HG03342 (cell line): ENCODE data around the gene ANXA4.

Experiments used
- ATAC-seq: cut with Tn5 transposase; IDR thresholded peaks from one replicate; pipeline ENCODE4 v1.9.1; 2021; ENCODE audit warnings: mild to moderate bottlenecking, moderate library complexity; ENCODE audit not compliant: unreplicated experiment

The ANXA4 gene

DNA sequence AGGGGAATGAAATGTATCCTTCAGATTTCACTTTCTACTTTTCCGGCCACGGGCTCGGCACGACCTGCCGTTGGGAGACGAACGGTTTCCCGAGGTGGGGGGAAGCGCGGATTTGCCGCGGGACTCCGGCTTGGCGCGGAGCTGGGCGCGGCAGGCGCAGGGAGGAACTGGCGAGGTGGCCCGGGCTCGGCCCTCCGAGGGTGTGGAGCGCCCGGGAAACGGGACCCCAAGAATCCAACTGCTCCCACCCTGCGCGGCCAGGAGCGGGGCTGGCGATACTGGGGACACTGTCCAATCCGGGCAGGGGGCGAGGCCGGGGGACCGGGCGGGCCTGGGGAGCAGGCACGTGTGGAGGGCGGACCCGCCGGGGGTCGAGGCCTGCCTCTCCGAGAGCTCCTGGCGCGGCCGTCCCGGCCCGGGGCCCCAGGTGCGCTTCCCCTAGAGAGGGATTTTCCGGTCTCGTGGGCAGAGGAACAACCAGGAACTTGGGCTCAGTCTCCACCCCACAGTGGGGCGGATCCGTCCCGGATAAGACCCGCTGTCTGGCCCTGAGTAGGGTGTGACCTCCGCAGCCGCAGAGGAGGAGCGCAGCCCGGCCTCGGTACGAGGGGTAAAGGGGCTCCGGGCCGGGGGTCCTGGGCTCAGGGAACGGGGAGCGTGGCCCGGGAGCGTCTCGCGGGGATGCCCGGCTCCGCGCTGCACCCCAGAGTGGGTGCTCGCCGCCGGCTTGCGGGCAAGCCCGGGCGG lies at the start of gene ANXA4:
TSS of gene ANXA4 (plus strand) at position 560 of the 747 bp plus-strand sequence. CDS start 39,432 bp downstream, outside the sequence.
- peak; percentile 76 for ATAC-seq

DNA sequence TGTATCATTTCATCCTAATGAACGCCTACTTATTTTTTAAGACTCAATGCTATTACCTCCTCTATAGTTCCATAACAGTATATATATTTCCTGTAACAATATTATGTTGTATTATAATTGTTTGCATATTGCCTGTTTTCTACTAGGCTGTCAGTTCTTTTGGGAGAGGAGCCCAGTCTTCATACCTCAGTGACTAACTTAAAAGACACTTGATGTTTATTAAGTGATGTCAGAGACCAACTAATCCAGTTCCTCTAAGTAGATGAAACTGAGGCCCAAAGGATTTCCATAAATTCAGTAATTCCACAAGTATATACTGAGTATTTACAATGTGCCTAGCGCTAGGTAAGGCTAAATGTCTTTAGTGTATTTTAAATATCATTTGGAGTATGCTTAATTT lies 49.5 kb upstream of the ANXA4 start:
- no peak for ATAC-seq

- ATAC-seq: peak; percentile 83
Measured at GRCh38 chr2:69693059-69693774, 48.7 kb upstream of the ANXA4 start.

DNA sequence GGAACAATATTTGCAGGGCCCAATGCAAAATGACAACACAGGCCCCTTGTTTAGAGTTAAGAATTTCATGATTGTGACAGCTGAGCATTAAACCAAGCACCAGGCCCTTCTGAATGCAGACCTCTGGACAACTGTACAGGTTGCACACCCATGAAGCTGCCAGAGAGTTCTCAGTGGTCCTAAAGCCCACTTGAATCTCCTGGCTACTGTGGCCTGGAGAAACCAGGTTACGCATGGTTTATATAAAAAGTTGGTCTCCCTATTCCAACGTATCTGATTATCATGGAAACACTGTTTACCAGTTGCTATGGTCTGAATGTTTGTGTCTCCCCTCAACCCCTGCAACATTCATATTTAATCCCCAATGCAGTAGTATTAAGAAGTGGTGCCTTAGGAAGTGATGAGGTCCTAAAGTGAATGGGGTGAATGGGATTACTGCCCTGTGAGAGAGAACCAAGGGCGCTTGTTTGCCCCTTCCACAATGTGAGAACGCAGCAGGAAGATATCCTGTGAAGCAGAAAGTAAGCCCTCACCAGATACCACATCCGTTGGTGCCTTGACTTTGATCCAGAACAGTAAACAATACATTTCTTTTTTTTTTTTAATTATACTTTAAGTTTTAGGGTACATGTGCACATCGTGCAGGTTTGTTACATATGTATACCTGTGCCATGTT lies 48.0 kb upstream of the ANXA4 start:
- ATAC-seq: no peak

- ATAC-seq: no peak
Measured at GRCh38 chr2:69694894-69695849, 46.8 kb upstream of the ANXA4 start.

DNA sequence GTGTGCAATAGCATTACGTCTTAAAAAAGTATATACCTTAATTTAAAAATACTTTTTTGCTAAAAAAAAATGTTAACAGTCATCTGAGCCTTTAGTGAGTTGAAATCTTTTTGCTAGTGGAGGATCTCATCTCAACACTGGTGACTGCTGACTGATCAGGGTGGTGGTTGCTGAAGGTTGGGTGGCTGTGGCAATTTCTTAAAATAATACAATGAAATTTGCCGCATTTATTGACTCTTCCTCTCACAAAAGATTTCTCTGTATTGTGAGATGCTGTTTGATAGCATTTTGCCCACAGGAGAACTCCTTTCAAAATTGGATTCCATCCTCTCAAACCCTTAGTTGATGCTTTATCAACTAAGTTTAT lies 46.1 kb upstream of the ANXA4 start:
- ATAC-seq: no peak

DNA sequence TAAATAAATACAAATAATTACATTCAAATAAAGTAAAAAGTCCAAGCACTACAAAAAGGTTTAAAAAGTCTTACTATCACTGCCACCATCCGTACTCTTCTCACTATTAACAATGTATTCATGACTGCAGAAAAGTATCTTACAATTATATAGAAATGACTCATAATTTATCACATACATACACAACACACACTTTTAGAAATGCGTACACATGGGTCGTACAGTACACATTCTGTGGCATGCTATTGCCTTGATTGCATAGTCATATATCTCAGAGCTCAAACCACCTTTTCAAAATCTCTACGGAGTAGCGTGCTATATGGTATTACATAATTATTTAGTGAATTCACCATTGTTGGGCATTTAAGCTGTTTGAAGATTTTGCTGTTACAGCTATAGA lies 41.6 kb upstream of the ANXA4 start:
- ATAC-seq: no peak

GRCh38 chr2:69701100-69701945 lies 40.6 kb upstream of the ANXA4 start:
- no peak for ATAC-seq

DNA sequence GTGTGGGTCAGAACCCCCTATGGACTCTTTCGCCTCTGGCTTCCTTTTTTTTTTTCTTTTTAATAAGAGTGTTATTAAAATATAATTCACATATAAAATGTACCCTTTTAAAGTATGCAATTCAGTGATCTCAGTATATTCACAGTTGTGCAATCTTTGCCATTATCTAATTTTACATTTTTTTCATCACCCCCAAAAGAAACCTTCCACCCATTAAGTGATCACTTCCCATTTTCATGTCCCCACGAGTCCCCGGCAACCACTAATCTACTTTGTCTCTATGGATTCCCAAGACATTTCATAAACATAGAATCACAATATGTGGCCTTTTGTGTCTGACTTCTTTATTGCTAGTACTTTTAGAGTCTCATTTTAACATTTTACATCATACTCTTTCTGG lies 38.7 kb upstream of the ANXA4 start:
- no peak for ATAC-seq

GRCh38 chr2:69704446-69704845 lies 37.5 kb upstream of the ANXA4 start:
- ATAC-seq: no peak

DNA sequence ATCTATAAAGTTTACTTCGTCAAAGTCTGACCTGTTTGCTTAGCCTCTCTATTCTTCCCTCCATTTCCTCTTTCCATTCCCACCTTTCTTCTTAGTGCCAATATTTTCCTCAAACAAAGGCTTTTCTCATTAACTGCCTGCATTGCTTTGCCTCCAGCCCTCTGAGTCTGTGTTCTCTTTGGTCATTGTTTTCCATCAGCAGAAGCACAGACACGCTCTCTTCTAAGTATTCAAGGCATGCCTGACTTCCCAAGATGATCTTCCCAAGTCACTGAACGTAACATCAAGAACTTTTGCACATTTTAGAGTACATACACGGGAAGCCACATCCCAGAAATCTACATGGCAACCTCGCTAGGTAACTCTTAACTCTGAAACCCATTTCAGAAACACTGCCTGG lies 32.6 kb upstream of the ANXA4 start:
- no peak for ATAC-seq

DNA sequence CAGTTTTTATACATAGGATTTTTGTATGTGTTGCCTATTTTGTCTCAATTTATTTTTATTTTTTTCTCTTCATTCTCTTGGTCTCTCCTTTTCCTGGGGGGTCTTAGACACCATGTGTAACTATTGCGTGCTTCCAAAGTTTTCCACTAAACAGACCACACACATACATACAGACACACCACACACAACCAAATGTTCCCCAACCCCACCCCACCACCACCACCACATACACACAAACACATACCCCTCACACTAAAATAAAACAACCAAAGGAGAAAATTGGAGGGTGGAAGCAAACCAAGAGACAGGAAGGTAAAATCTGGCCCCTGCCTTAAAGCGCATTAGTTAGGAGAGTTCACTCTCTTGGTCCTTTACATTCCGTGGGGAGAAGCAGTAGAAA lies 30.0 kb upstream of the ANXA4 start:
- ATAC-seq: no peak

- no peak for ATAC-seq
Measured at GRCh38 chr2:69714024-69714423, 27.9 kb upstream of the ANXA4 start.

DNA sequence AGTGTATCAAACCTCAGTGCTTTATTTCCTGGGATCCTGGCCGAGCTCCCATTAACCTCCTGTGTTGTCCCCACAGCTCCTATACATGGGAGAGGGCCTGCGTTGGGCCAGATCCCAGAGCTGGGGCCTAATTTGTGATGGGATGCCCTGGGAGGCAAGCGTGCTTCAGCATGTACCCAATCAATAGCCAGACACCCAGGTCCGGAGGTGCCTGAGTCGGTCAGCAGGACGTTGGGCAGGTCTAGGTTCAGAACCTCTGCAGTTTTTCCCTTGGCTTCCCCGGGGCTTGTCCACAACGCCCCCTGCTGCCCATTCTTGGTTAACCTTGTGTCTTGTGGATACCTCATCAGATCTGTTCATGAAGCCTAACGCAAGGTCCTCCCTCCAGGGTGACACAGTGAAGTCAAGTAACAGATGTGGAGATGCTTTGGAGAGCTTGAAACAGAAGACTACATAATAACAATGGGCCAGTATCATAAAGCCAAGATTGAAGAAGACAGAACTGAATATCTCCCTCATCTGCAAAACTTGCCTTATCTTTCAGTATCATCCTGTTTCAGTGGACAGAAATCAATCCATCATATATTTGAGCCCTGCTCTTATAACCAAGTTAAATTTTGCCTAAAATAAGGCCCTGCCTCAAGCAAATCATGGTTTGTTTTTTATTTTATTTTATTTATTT lies 27.3 kb upstream of the ANXA4 start:
- ATAC-seq: peak; percentile 80

DNA sequence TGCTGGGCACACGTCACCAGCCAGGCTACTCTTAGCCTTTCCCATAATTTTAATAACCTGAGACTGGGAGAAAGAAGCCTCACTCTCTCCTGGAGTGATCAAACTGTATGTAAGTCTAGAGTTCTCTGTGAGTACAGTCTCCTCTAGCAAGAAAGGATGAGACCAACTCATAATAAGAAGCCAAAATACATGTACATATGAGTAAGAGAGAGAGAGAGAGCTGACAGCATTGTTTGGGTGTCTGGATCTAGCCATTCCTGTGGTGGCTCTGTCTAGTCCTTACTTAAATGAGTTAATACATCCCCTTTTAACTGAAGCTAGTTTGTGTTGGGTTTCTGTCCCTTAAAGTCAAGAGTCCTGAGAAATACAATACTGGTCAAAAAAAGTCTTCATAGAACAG lies 26.0 kb upstream of the ANXA4 start:
- no peak for ATAC-seq

DNA sequence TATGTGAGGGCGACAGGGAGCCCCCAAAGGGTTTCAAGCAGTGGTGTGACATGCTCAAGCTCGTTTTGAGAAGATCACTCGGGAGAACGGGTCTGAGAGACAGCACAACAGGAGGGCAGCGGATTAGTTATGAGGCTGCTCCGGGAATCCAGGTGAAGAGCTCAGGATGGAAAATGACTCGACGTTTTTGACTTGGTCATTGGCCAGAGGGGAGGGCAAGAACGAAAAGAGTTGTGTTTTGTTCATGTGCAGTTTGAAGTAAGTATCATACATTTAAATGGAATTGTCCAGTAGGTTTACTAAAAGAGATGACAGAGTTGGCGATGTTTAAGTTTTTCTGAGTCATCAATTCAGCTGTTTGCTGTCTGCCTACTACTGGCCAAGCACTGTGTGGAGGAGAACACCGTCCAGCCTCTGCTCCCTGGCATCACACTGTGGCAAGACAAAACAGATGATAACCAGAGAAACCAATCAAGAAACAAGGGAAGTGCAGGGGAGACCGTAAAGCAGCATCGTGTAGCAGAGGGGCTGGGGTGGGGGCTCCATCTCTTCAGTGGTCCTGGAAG lies 25.3 kb upstream of the ANXA4 start:
- ATAC-seq: no peak

DNA sequence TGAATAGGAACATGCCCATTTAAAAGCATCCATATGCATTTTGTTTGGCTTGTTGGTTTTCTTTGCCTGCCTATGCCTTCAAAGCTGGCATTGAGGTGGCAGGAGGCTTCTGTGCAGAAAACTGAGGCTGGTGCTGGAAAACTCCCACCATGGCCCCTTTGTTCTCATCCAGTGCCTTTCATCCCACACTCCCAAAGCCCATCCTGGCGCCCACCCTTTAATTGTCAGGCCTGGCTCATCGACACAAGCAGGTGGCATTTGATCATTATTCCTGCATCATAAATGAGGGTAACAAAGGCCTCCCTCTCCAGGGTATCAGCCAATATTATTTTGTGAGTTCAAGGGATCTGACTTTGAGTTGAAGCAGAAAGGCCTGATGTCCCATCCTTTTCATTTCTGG lies 24.7 kb upstream of the ANXA4 start:
- ATAC-seq: no peak

- no peak for ATAC-seq
Measured at GRCh38 chr2:69717861-69718273, 24.1 kb upstream of the ANXA4 start.

- ATAC-seq: no peak
Measured at GRCh38 chr2:69718338-69718965, 23.5 kb upstream of the ANXA4 start.
